Sigmoid colon (tissue), 3 donors: Measurements from ENCODE around the gene CCL15.

Source experiments
- POLR2A ChIP-seq, 2 donors: fragments of 450-650 bp; IDR thresholded peaks; one replicate each; pipeline ENCODE4 v1.6.1; 2016; ENCODE audit warnings: antibody characterized with exemption in 2 of 2, mild to moderate bottlenecking in 2 of 2, moderate library complexity in 2 of 2
- TF ChIP-seq, protein P1 (sequence below), 4 experiments: fragments of 450-650 bp in 3 of 4; fragments of 200-600 bp in 1 of 4; IDR thresholded peaks; one replicate each; pipeline ENCODE4 v1.5.1; 2016 to 2019; ENCODE audit warnings: antibody characterized with exemption in 4 of 4, mild to moderate bottlenecking in 3 of 4, moderate library complexity in 2 of 4

DNA sequence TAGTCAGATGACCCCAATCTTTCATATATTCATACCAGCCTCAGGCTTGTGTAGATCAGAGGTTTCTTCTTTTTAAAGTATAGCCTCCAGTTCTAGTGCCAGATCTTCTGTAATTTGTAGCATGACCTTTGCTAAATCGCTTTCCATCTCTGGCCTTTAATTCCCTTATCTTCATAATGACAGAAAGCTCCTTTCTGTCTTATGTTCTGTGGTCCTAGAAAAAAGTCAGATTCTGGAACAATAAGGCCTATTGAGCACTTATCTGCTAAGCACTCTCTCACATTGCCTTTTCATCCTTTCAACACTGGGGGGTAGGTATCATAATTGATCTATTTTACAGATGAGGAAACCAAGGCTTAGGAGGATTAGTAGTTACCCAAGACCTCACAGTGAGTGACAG is 29.3 kb downstream of the CCL15 start:
- TF ChIP-seq, protein P1, sequence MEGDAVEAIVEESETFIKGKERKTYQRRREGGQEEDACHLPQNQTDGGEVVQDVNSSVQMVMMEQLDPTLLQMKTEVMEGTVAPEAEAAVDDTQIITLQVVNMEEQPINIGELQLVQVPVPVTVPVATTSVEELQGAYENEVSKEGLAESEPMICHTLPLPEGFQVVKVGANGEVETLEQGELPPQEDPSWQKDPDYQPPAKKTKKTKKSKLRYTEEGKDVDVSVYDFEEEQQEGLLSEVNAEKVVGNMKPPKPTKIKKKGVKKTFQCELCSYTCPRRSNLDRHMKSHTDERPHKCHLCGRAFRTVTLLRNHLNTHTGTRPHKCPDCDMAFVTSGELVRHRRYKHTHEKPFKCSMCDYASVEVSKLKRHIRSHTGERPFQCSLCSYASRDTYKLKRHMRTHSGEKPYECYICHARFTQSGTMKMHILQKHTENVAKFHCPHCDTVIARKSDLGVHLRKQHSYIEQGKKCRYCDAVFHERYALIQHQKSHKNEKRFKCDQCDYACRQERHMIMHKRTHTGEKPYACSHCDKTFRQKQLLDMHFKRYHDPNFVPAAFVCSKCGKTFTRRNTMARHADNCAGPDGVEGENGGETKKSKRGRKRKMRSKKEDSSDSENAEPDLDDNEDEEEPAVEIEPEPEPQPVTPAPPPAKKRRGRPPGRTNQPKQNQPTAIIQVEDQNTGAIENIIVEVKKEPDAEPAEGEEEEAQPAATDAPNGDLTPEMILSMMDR (IDR thresholded peaks at IDR 0.05), result no peak
- TF ChIP-seq POLR2A (IDR thresholded peaks at IDR 0.05), result no peak
